Suprapubic skin (tissue), 4 donors: ENCODE data around the gene PDIA3.

ENCODE experiments used
- EP300 ChIP-seq: sonication (generic); formaldehyde crosslinking; IDR thresholded peaks from one replicate; pipeline ENCODE4 v1.6.1; 2017; ENCODE audit warnings: antibody characterized with exemption
- POLR2A ChIP-seq, 2 donors: fragments of 450-650 bp; IDR thresholded peaks; one replicate each; pipeline ENCODE4 v1.6.1; 2017; ENCODE audit warnings: antibody characterized with exemption in 2 of 2, mild to moderate bottlenecking in 2 of 2, moderate library complexity in 2 of 2
- POLR2AphosphoS5 ChIP-seq, 3 donors: sonication (generic); formaldehyde crosslinking; IDR thresholded peaks; one replicate each; pipeline ENCODE4 v1.6.1; 2017; ENCODE audit warnings: antibody characterized with exemption in 3 of 3
- TF ChIP-seq, protein P1 (sequence below), 2 donors: fragments of 200-600 bp in 1 of 2; fragments of 450-650 bp in 1 of 2; sonication (generic) in 1 of 2; IDR thresholded peaks; one replicate each; pipeline ENCODE4 v1.5.1; 2016 to 2019; ENCODE audit warnings: antibody characterized with exemption in 2 of 2, mild to moderate bottlenecking in 1 of 2, moderate library complexity in 1 of 2

DNA sequence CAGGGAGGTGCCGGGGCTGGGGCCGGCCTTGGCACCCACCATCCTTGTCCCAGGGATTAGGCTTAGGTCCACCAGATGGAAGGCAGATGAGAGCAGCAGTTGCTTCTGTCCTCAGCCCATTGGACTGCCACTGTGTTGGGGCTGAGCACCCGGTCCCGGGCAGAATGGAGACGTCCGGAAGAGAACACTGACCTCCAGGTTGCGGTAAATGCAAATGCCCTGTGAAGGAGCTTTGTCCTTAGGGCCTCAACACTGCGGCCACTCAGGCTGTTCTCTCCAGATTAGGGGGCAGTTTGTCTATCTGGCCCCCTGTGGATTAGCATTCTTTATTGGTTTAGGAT is 53.7 kb downstream of the PDIA3 start, which contains the start of gene SERINC4:
- TF ChIP-seq POLR2AphosphoS5 (IDR thresholded peaks at IDR 0.05), result no peak
- TF ChIP-seq, protein P1, sequence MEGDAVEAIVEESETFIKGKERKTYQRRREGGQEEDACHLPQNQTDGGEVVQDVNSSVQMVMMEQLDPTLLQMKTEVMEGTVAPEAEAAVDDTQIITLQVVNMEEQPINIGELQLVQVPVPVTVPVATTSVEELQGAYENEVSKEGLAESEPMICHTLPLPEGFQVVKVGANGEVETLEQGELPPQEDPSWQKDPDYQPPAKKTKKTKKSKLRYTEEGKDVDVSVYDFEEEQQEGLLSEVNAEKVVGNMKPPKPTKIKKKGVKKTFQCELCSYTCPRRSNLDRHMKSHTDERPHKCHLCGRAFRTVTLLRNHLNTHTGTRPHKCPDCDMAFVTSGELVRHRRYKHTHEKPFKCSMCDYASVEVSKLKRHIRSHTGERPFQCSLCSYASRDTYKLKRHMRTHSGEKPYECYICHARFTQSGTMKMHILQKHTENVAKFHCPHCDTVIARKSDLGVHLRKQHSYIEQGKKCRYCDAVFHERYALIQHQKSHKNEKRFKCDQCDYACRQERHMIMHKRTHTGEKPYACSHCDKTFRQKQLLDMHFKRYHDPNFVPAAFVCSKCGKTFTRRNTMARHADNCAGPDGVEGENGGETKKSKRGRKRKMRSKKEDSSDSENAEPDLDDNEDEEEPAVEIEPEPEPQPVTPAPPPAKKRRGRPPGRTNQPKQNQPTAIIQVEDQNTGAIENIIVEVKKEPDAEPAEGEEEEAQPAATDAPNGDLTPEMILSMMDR (IDR thresholded peaks at IDR 0.05), result no peak
- no peak for TF ChIP-seq POLR2A (IDR thresholded peaks at IDR 0.05)
- no peak for TF ChIP-seq EP300
